ENCODE data around the gene MMRN1. TPM values are rescaled to one million over a fixed set of nuclear protein-coding genes. Genes with fewer than 3 reads are reported as not detected.

MMRN1 gene
- total RNA-seq, 2 experiments from 2014 or later = 0.47 to 0.63 TPM

DNA sequence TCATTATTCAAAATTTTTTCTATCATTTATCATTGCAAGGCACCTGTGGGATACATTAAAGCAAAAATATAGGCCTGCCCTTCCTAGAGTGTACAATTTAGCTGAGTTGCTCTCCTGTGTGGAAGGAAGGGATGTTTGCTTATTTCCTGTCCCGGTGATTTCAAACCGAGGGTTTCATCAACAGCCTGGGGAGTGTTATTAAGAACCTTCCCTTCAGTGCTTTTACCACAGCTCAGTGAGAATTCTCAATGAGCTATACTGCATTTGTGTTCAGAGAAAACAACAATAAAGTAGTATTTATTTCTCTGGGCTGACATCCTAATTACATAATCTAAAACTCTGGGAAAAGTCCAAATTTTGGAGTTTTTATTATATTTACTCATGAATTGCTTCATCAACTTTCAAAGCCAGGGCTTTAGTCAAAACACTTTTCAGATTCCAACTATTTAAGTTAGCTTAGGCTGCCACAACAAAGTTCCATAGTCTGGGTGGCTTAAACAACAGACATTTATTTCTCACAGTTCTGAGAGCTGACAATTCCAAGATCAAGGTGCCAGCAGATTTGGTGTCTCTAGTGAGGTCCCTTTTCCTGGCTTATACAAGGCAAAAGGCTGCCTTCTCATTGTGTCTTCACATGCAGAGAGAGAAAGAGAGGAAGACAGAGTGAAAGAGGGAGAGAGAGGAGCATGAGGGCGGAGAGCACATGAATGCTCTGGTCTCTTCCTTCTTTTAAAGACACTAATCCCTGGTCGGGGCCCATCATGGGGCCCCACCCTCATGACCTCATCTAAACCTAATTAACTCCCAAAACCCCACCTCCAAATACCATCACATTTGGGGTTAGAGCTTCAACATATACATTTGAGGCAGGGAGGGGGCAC lies 62.6 kb downstream of the MMRN1 start:
- no peaks in the 10 kb centered on the region for H3K36me3 Mint-ChIP-seq (ENCODE audit: low read depth)
- CTCF ChIA-PET = no interaction called here

DNA sequence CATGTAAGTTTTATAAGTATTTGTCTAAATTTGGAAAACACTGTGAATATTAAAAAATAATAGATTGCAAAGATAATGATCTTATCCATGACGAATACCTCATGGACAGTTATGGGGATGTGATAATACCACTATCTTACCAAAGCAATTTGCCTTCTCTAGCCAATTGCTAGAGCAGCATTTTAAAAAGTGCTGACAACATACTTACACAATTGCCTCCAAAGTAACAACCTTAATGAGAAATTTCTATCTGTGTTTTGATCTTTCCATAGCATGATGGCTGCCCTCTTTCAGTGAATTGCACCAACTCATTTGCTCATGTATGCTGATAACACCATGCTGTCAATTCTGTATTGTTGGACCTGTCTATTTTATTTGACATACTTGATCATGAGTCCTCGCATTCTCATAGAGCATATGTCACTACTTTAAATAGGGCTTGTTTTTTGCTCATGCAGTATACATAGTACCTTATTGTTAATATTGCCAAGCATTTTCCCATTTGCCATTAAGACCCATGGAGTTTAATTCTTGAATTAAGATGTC lies 87.2 kb downstream of the MMRN1 start:
- H3K27ac Mint-ChIP-seq = no peak overlapping the region
- no peak for DNase-seq
- no peak overlapping the region for H3K4me3 Mint-ChIP-seq
- H3K27me3 Mint-ChIP-seq (ENCODE audit: low read depth) = peaks cover 2% of the 10 kb centered on the region
- no peaks in the 10 kb centered on the region for H3K9me3 Mint-ChIP-seq (ENCODE audit: insufficient read depth)
- no peaks in the 10 kb centered on the region for H3K4me1 Mint-ChIP-seq (ENCODE audit: low read depth)
- no peak for ATAC-seq
- POLR2A ChIA-PET = no interaction called here
- CTCF ChIA-PET = no interaction called here
- no peaks in the 10 kb centered on the region for H3K36me3 Mint-ChIP-seq (ENCODE audit: low read depth)

More for the DNA sequence above, 62.6 kb downstream of the MMRN1 start:
- H3K27ac Mint-ChIP-seq = no peak overlapping the region
- no peaks in the 10 kb centered on the region for H3K4me1 Mint-ChIP-seq (ENCODE audit: low read depth)
- POLR2A ChIA-PET = no interaction called here
- H3K27me3 Mint-ChIP-seq (ENCODE audit: low read depth) = no peaks in the 10 kb centered on the region
- H3K4me3 Mint-ChIP-seq = no peak overlapping the region
- no peaks in the 10 kb centered on the region for H3K9me3 Mint-ChIP-seq (ENCODE audit: insufficient read depth)
- DNase-seq (no peak), ATAC-seq (no peak)

DNA sequence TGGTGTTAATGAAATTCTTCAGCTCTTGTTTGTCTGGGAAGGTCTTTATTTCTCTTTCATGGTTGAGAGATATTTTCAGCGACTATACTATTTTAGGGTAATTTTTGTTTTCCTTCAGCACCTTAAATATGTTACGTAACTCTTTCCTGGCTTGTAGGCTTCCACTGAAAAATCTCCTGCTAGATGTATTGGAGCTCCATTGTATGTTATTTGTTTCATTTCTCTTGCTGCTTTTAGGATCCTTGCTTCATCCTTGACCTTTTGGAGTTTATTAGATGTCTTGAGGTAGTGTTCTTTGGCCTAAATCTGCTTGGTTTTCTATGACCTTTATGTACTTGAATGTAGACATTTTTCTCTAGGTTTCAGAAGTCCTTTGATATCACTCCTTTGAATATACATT lies 93.6 kb downstream of the MMRN1 start:
- no peaks in the 10 kb centered on the region for H3K4me1 Mint-ChIP-seq (ENCODE audit: low read depth)
- DNase-seq (no peak), ATAC-seq (no peak)
- H3K36me3 Mint-ChIP-seq (ENCODE audit: low read depth) = no peaks in the 10 kb centered on the region
- ChIA-PET POLR2A (no interaction called here), CTCF (no interaction called here)
- H3K27me3 Mint-ChIP-seq (ENCODE audit: low read depth) = peaks cover 6% of the 10 kb centered on the region
- no peak overlapping the region for H3K27ac Mint-ChIP-seq
- H3K9me3 Mint-ChIP-seq (ENCODE audit: insufficient read depth) = no peaks in the 10 kb centered on the region
- H3K4me3 Mint-ChIP-seq = no peak overlapping the region

DNA sequence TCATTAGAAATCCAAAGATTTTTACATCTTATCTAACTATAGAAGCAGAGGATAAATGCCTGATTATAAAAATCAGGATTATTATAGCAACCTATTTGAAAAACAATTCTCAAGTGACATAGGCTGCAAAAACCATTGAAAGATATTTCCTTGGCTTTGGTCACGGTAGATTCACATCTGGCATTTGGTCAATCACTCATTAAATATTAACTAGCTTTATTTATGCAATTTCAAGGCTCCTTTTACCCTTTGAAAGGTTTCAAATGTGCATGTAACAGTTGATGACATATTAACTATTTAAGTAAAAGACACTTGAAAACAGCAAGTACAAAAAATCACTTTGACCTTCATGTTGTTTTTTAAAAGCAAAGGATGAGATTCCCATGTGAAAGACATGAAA lies 98.1 kb downstream of the MMRN1 start:
- no peaks in the 10 kb centered on the region for H3K36me3 Mint-ChIP-seq (ENCODE audit: low read depth)
- DNase-seq (no peak), ATAC-seq (no peak)
- CTCF ChIA-PET = no interaction called here
- POLR2A ChIA-PET = no interaction called here
- no peak overlapping the region for H3K27ac Mint-ChIP-seq
- no peaks in the 10 kb centered on the region for H3K9me3 Mint-ChIP-seq (ENCODE audit: insufficient read depth)
- H3K27me3 Mint-ChIP-seq (ENCODE audit: low read depth) = peaks cover 11% of the 10 kb centered on the region
- H3K4me3 Mint-ChIP-seq = no peak overlapping the region
- H3K4me1 Mint-ChIP-seq (ENCODE audit: low read depth) = no peaks in the 10 kb centered on the region

DNA sequence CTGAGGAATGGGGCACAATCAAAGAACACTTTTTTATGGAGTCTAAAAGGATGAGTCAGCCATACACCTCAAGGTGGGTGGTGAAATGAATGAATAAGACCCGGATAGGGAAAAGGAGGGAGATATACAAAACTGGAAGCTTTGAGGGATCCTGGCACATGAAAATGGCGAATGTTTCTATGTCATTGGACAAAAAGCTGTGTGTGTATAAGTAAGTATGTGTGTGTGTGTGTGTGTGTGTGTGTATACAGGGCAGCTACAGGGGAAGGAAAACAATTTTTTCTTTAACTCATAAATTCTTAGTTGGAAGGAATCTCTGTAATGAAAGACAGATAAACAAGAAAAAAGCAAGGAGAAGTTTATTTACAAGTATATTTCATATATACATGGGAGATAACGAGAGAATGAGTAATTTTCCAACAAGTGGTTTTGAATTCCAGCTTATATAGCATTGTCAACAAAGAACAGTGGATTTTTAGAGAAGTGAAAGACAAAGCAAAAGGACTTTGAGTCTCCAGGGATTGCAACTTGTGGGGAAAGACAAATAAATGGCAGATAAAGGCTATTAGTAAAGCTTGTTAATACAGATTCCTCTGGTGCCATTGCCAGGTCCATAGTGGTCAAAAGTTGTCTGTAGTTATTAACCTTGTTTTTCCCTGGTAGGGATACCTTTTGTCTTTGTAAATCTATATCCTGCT lies 99.7 kb downstream of the MMRN1 start:
- ATAC-seq (no peak), DNase-seq (no peak)
- Mint-ChIP-seq H3K9me3 (ENCODE audit: insufficient read depth) (no peaks in the 10 kb centered on the region), H3K36me3 (ENCODE audit: low read depth) (no peaks in the 10 kb centered on the region), H3K4me1 (ENCODE audit: low read depth) (no peaks in the 10 kb centered on the region), H3K4me3 (no peak overlapping the region), H3K27ac (no peak overlapping the region), H3K27me3 (ENCODE audit: low read depth) (peaks cover 15% of the 10 kb centered on the region)
- CTCF ChIA-PET = no interaction called here
- POLR2A ChIA-PET = no interaction called here

DNA sequence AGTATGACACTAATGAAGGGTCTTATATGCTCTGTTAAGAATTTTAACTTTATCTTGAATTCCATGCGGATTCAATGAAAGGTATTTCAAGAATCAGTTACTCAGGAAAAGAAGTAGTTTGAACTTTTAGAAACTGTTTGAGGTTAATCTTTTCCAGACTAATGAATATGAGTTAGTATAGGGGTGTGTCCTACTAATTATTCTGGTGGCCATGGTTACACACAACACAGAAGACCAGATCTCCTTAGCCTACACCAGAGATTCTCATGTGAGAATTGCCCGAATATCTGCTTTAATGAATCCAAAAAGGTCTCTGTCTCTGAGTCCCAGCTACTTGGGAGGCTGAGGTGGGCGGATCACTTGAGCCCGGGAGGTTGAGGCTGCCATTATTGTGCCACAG lies 100.4 kb downstream of the MMRN1 start:
- ATAC-seq (no peak), DNase-seq (no peak)
- H3K27me3 Mint-ChIP-seq (ENCODE audit: low read depth) = peaks cover 15% of the 10 kb centered on the region
- no peaks in the 10 kb centered on the region for H3K4me1 Mint-ChIP-seq (ENCODE audit: low read depth)
- ChIA-PET POLR2A (no interaction called here), CTCF (no interaction called here)
- no peak overlapping the region for H3K27ac Mint-ChIP-seq
- no peaks in the 10 kb centered on the region for H3K9me3 Mint-ChIP-seq (ENCODE audit: insufficient read depth)
- no peaks in the 10 kb centered on the region for H3K36me3 Mint-ChIP-seq (ENCODE audit: low read depth)
- H3K4me3 Mint-ChIP-seq = no peak overlapping the region

DNA sequence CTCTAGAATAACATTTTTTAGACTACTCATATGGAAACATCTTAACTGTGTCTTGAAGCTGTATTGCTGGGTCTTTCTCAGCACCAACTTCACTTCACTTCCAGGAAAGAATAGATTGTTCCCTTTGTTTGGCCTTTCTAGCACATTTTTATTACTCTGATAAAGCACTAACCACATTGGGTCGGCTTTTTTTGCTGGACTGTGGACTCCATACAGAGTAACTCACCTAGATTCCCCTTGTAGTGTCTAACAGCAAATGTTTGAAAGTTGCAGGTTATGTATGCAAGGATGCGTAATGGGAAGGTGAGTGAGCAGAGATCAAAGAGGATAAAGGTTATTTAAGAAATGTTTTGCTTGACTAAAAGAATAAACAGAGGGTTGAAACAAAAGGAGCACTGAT lies 101.2 kb downstream of the MMRN1 start:
- Mint-ChIP-seq H3K27me3 (ENCODE audit: low read depth) (peaks cover 15% of the 10 kb centered on the region), H3K4me1 (ENCODE audit: low read depth) (no peaks in the 10 kb centered on the region), H3K9me3 (ENCODE audit: insufficient read depth) (no peaks in the 10 kb centered on the region), H3K27ac (no peak overlapping the region), H3K4me3 (no peak overlapping the region), H3K36me3 (ENCODE audit: low read depth) (no peaks in the 10 kb centered on the region)
- ATAC-seq = no peak
- ChIA-PET CTCF (no interaction called here), POLR2A (no interaction called here)
- no peak for DNase-seq

DNA sequence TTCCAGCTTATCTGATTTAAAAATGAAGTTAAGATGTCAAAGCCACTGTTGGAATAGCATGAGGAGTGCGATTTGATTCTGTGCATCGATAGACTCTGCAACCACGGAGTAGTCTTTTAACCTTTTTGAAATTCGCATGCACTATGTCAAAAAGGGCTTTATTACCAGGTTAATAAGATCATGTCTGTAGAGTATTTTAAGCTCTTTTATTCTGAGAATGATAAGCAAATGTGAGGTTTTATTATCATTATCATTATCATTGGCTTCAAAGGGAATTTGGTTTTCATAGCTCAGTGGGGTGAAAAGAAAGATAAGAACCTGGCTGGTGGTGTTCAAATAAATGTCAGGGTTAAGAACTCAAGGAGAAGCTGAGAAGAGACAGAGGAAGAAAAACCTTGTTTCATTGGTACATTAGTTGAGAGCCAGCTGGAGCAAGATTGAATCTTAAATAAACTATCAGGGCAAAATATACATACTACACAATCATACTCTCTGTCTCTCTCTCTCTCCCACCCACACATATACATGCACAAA lies 102.6 kb downstream of the MMRN1 start:
- ATAC-seq (no peak), DNase-seq (no peak)
- no peaks in the 10 kb centered on the region for H3K4me1 Mint-ChIP-seq (ENCODE audit: low read depth)
- H3K27me3 Mint-ChIP-seq (ENCODE audit: low read depth) = peaks cover 12% of the 10 kb centered on the region
- H3K36me3 Mint-ChIP-seq (ENCODE audit: low read depth) = no peaks in the 10 kb centered on the region
- ChIA-PET CTCF (no interaction called here), POLR2A (no interaction called here)
- no peak overlapping the region for H3K27ac Mint-ChIP-seq
- no peaks in the 10 kb centered on the region for H3K9me3 Mint-ChIP-seq (ENCODE audit: insufficient read depth)
- H3K4me3 Mint-ChIP-seq = no peak overlapping the region

DNA sequence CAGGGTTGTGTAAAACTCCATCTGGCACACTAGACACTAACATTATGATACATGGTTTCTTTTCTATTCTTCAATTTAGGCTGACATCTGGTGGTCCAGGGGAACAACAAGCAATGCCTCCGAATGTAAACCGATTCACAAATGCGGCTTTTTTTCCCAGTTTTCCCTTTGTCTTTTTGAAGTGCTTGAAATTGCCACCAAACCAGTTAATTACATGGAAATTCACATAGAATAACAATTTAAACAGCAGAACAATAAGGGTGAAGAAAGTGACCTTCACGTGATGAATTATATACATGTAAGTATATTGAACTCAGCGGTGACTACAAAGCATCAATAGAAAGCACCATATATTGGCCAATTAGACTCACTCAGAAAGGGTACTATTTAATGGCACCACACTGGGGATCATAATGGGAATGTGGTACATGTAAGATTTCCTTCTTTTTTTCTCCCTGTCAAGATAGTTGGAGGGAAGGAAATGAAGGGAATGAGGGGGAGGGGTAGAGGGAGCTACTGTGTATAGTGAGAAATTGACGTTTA lies 103.9 kb downstream of the MMRN1 start:
- no peaks in the 10 kb centered on the region for H3K9me3 Mint-ChIP-seq (ENCODE audit: insufficient read depth)
- H3K36me3 Mint-ChIP-seq (ENCODE audit: low read depth) = no peaks in the 10 kb centered on the region
- no peak overlapping the region for H3K27ac Mint-ChIP-seq
- no peak overlapping the region for H3K4me3 Mint-ChIP-seq
- peaks cover 10% of the 10 kb centered on the region for H3K27me3 Mint-ChIP-seq (ENCODE audit: low read depth)
- no peaks in the 10 kb centered on the region for H3K4me1 Mint-ChIP-seq (ENCODE audit: low read depth)
- ChIA-PET CTCF (no interaction called here), POLR2A (no interaction called here)
- ATAC-seq = no peak
- DNase-seq = no peak

DNA sequence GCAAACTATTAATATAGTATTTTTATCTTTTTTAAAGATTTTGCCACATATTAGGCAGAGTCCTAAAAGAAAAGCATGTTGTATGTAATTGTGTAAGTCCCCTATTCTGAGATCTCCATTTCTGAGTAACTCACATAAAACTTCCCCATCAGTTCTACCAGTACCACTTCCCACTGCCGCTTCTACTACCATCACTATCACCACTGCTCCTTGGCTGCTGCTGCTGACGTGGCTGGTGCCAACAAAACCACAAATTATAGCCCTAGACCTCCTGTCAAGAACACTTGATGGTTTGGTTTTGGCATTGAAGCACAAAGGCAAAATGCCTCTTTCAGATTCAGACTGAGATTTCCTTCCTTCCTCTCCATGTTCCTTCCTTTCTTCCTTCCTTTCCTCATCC lies 106.4 kb downstream of the MMRN1 start:
- no peak overlapping the region for H3K27ac Mint-ChIP-seq
- no peak for ATAC-seq
- H3K9me3 Mint-ChIP-seq (ENCODE audit: insufficient read depth) = no peaks in the 10 kb centered on the region
- no peaks in the 10 kb centered on the region for H3K36me3 Mint-ChIP-seq (ENCODE audit: low read depth)
- POLR2A ChIA-PET = no interaction called here
- CTCF ChIA-PET = no interaction called here
- no peaks in the 10 kb centered on the region for H3K4me1 Mint-ChIP-seq (ENCODE audit: low read depth)
- H3K27me3 Mint-ChIP-seq (ENCODE audit: low read depth) = peaks cover 4% of the 10 kb centered on the region
- DNase-seq = no peak
- H3K4me3 Mint-ChIP-seq = no peak overlapping the region

DNA sequence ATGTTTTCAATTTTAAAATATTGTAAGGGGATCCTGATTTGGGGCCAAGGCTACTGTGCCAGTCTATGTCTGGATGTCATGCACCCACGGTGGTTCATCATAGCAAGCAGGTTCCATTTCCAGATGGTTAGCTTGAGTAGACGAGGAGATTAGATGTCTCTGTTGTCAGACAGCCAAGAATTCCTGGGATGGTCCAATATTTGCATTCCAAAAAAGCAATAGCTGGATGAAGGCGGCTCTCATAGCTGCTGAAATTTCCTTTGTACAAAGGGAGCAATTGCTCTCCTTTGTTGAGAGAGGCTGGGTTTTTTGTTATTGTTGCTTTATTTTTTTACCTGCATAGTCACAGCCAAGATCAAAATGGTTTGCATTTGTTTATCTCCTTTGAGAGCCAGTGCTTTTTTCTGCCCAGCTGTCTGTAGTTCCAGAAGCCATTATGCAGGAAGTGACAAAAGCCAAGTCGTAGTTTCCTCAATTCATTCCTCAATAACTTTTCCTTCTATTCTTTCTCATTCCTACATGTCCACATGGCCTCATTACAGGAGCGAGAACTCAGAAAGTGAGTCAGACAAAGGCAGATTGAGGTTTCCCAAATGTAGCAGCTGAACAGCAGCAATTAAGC lies 107.9 kb downstream of the MMRN1 start:
- H3K27me3 Mint-ChIP-seq (ENCODE audit: low read depth) = peaks cover 4% of the 10 kb centered on the region
- H3K36me3 Mint-ChIP-seq (ENCODE audit: low read depth) = no peaks in the 10 kb centered on the region
- ChIA-PET CTCF (no interaction called here), POLR2A (no interaction called here)
- H3K4me3 Mint-ChIP-seq = no peak overlapping the region
- no peaks in the 10 kb centered on the region for H3K4me1 Mint-ChIP-seq (ENCODE audit: low read depth)
- no peaks in the 10 kb centered on the region for H3K9me3 Mint-ChIP-seq (ENCODE audit: insufficient read depth)
- DNase-seq (no peak), ATAC-seq (no peak)
- H3K27ac Mint-ChIP-seq = no peak overlapping the region

Measured in activated CD8-positive, alpha-beta T cell treated with anti-CD3 and anti-CD28 coated beads, Interleukin-2, amount 10 ng/mL, durations not matched to agents 7 days and 5 days (primary cell).